ENCODE measurements around the gene TCTN1. TPM values are rescaled to one million over a fixed set of nuclear protein-coding genes. Genes with fewer than 3 reads are reported as not detected.

TCTN1 gene
- total RNA-seq, 1 experiment from 2014 or later, result 11.1 TPM

DNA sequence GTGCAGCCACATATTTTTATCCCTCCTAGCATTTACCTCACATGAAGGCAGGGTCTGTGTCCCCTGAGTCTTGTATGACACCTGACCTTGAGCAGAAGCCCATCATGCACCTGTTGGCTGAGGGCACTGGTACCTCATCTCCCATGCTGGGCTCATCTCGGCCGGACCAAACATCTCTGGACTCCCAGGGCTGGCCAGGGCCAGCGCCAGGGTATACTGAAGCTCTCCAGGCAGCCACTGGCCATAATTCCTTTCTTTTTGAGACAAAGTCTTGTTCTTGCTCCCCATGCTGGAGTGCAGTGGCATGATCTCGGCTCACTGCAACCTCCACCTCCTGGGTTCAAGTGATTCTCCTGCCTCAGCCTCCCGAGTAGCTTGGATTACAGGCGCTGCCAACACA, 53.0 kb downstream of the TCTN1 start:
- Histone ChIP-seq H2BK120ac (ENCODE audit: low read depth, low read length, poor library complexity, severe bottlenecking) (no peak overlapping the region), H2AK5ac (ENCODE audit: insufficient read length, low read length) (no peak overlapping the region), H3K14ac (ENCODE audit: insufficient read depth, low read length) (no peak overlapping the region), H2BK15ac (ENCODE audit: low read depth, low read length) (no peak overlapping the region), H3K18ac (ENCODE audit: insufficient read length, low read depth, low read length) (no peak overlapping the region), H4K91ac (ENCODE audit: insufficient read length, low read depth, low read length) (no peak overlapping the region), H3K27ac (ENCODE audit: insufficient read length, low read depth, low read length) (no peak overlapping the region), H4K5ac (ENCODE audit: insufficient read length, low read depth, low read length) (no peak overlapping the region), H3K9me3 (ENCODE audit: control insufficient read depth, low read depth, low read length) (no peaks in the 10 kb centered on the region), H3T11ph (ENCODE audit: low read length) (no peak overlapping the region), H4K20me1 (ENCODE audit: control insufficient read depth, insufficient read depth, insufficient read length) (peaks cover 3% of the 10 kb centered on the region), H3K4ac (ENCODE audit: low read depth, low read length) (no peak overlapping the region), H3K23ac (ENCODE audit: insufficient read length, low read depth, low read length) (no peak overlapping the region), H4K8ac (replicated peaks; ENCODE audit: insufficient read length, low read depth, low read length) (no peak overlapping the region), H3K27me3 (ENCODE audit: insufficient read depth, low read length) (no peaks in the 10 kb centered on the region), H3K4me1 (ENCODE audit: insufficient read depth, low read length) (no peaks in the 10 kb centered on the region), H3K56ac (ENCODE audit: insufficient read length, low read depth, low read length) (no peak overlapping the region), H2BK5ac (ENCODE audit: insufficient read length, low read length) (no peak overlapping the region), H2AFZ (ENCODE audit: low read length) (no peak overlapping the region), H2BK20ac (ENCODE audit: low read depth, low read length, poor library complexity, severe bottlenecking) (no peak overlapping the region), H3K23me2 (ENCODE audit: insufficient read length, low read depth, low read length, poor library complexity, severe bottlenecking) (no peaks in the 10 kb centered on the region), H3K4me2 (ENCODE audit: insufficient read depth, insufficient read length, low read length) (no peak overlapping the region), H3K79me1 (ENCODE audit: insufficient read depth, low read depth, low read length, poor library complexity, severe bottlenecking) (no peaks in the 10 kb centered on the region), H3K9ac (ENCODE audit: extremely low read depth, insufficient read length, low read length) (no peak overlapping the region), H2BK12ac (ENCODE audit: insufficient read length, low read depth, low read length) (no peak overlapping the region), H3K79me2 (ENCODE audit: insufficient read depth, low read length) (no peaks in the 10 kb centered on the region)
- Mint-ChIP-seq H3K9me3 (peaks cover 0 to 3% of the 10 kb centered on the region in 2 experiments; a peak in 3 of 5 replicates), H3K4me1 (peaks cover 5 to 9% of the 10 kb centered on the region in 2 experiments; a peak in 3 of 4 replicates), H3K27me3 (ENCODE audit: low read depth) (no peaks in the 10 kb centered on the region; the same call in 1 of the 2 replicates), H3K27ac (no peak overlapping the region), H3K36me3 (ENCODE audit: insufficient read depth in 1 of 3, low read depth in 3 of 3) (no peaks in the 10 kb centered on the region), H3K4me3 (no peak overlapping the region)
- no CpG with 5 or more reads among the region's 6 CpGs for WGBS (ENCODE audit: extremely low coverage, insufficient read length, low lambda C conversion rate)
- TF ChIP-seq CTCF (conservative IDR thresholded peaks at IDR 0.05), result no peak
- DNase-seq, result no peak

All from H9 (cell line).